SK-N-SH (cell line): ENCODE measurements around the gene XG. TPM values are rescaled to one million over a fixed set of nuclear protein-coding genes. Genes with fewer than 3 reads are reported as not detected.
"Not testable (repeated sequence)": the region's sequence is repeated elsewhere in the genome, so short reads cannot be mapped to it uniquely, and the experiment has no call there.

Source experiments
- CTCF ChIA-PET: fragments of 300-600, 350-600 bp; formaldehyde crosslinking; extraction: SDS; loops from one replicate; lab custom pipeline; 2021; lab: Yijun Ruan, JAX
- POLR2A ChIA-PET: fragments of 350-600 bp; sonication (Branson Sonifier 250); formaldehyde crosslinking; extraction: SDS; loops from one replicate; lab custom pipeline; 2020; ENCODE audit warnings: antibody characterized with exemption, inconsistent platforms; lab: Yijun Ruan, JAX
- DNase-seq: peaks from one replicate; pipeline ENCODE4 v3.0.0; 2012
- H2AFZ ChIP-seq: fragments of 200-600 bp; sonication (generic); 2 replicates; pipeline ENCODE4 v1.8.1; 2016; ENCODE audit warnings: antibody characterized with exemption, mild to moderate bottlenecking, low read depth
- H3F3A ChIP-seq: fragments of 200-600 bp; sonication (generic); replicated peaks from 2 replicates; pipeline ENCODE3; 2016; ENCODE audit warnings: antibody characterized with exemption, mild to moderate bottlenecking; ENCODE audit not compliant: insufficient read depth
- H3K27ac ChIP-seq, 2 experiments: fragments of 200-500 bp in 1 of 2; fragments of 200-600 bp in 1 of 2; sonication (Bioruptor generic) in 1 of 2; sonication (generic), shearing (Covaris generic) in 1 of 2; 2 replicates each; pipeline versions ENCODE4 v1.5.1 to v1.6.1; 2014 to 2016; ENCODE audit warnings: low read depth in 2 of 2, inconsistent platforms in 1 of 2, low read length in 1 of 2, mild to moderate bottlenecking in 1 of 2, mixed read lengths in 1 of 2
- H3K27me3 ChIP-seq: fragments of 200-600 bp; sonication (generic), shearing (Covaris generic); 2 replicates; pipeline ENCODE4 v1.6.1; 2016; ENCODE audit warnings: mixed run types; ENCODE audit not compliant: insufficient read depth
- H3K36me3 ChIP-seq, 2 experiments: fragments of 200-500 bp in 1 of 2; fragments of 200-600 bp in 1 of 2; sonication (Bioruptor generic) in 1 of 2; sonication (generic) in 1 of 2; replicated peaks in 1 of 2; 2 replicates each; pipeline versions ENCODE3 to v1.5.1; 2014 to 2016; ENCODE audit warnings: low read length in 1 of 2, mild to moderate bottlenecking in 1 of 2; ENCODE audit not compliant: insufficient read depth in 2 of 2, control insufficient read depth in 1 of 2
- H3K4me1 ChIP-seq, 2 experiments: fragments of 200-500 bp in 1 of 2; fragments of 200-600 bp in 1 of 2; sonication (Bioruptor generic) in 1 of 2; sonication (generic), shearing (Covaris generic) in 1 of 2; 2 replicates each; pipeline versions ENCODE4 v1.5.1 to v1.6.1; 2014 to 2016; ENCODE audit warnings: low read depth in 1 of 2, low read length in 1 of 2, mixed run types in 1 of 2; ENCODE audit not compliant: insufficient read depth in 2 of 2, control insufficient read depth in 1 of 2
- H3K4me2 ChIP-seq: fragments of 200-600 bp; sonication (generic), shearing (Covaris generic); 2 replicates; pipeline ENCODE4 v1.6.1; 2017; ENCODE audit warnings: mixed run types
- H3K4me3 ChIP-seq, 2 experiments: fragments of 200-500 bp in 1 of 2; fragments of 200-600 bp in 1 of 2; sonication (Bioruptor generic) in 1 of 2; sonication (generic), shearing (Covaris generic) in 1 of 2; 2 replicates each; pipeline versions ENCODE4 v1.5.1 to v1.8.1; 2014 to 2016; ENCODE audit warnings: low read depth in 2 of 2, inconsistent platforms in 1 of 2, low read length in 1 of 2, mild to moderate bottlenecking in 1 of 2, mixed read lengths in 1 of 2, moderate library complexity in 1 of 2
- H3K79me2 ChIP-seq: fragments of 200-600 bp; sonication (generic); 2 replicates; pipeline ENCODE4 v1.8.1; 2017; ENCODE audit warnings: mild to moderate bottlenecking; ENCODE audit not compliant: insufficient read depth
- H3K9ac ChIP-seq: fragments of 200-600 bp; sonication (generic); 2 replicates; pipeline ENCODE4 v1.6.1; 2017; ENCODE audit warnings: mixed run types
- H3K9me2 ChIP-seq: fragments of 200-600 bp; sonication (generic); 2 replicates; pipeline ENCODE4 v1.6.1; 2017; ENCODE audit warnings: mixed run types
- H3K9me3 ChIP-seq: fragments of 200-600 bp; sonication (generic); 2 replicates; pipeline ENCODE4 v1.6.1; 2017; ENCODE audit warnings: mixed run types, mild to moderate bottlenecking, moderate library complexity
- H4K20me1 ChIP-seq: fragments of 200-600 bp; sonication (generic); 2 replicates; pipeline ENCODE4 v1.6.1; 2017; ENCODE audit warnings: mild to moderate bottlenecking, mixed run types; ENCODE audit not compliant: insufficient read depth
- ELF1 ChIP-seq: IDR thresholded peaks from 2 replicates; pipeline ENCODE4 v1.4.0; 2012
- EP300 ChIP-seq, 2 experiments: IDR thresholded peaks; 2 replicates each; pipeline versions ENCODE4 v1.4.0 to v1.6.1; 2012; ENCODE audit warnings: borderline replicate concordance in 1 of 2, low read depth in 1 of 2, low read length in 1 of 2
- MAX ChIP-seq: IDR thresholded peaks from 2 replicates; pipeline ENCODE4 v1.4.0; 2012; ENCODE audit warnings: low read depth
- NFIC ChIP-seq: IDR thresholded peaks from 2 replicates; pipeline ENCODE4 v1.4.0; 2012; ENCODE audit warnings: borderline replicate concordance
- POLR2AphosphoS5 ChIP-seq: IDR thresholded peaks from 2 replicates; pipeline ENCODE4 v1.6.1; 2012; ENCODE audit warnings: low read depth, low read length
- RAD21 ChIP-seq: IDR thresholded peaks from 2 replicates; pipeline ENCODE4 v1.6.1; 2012; ENCODE audit warnings: mild to moderate bottlenecking, low read length
- RCOR1 ChIP-seq: fragments of 150-350 bp; IDR thresholded peaks from 2 replicates; pipeline ENCODE4 v1.6.1; 2017; ENCODE audit warnings: antibody characterized with exemption, low read length
- RXRA ChIP-seq: IDR thresholded peaks from 2 replicates; pipeline ENCODE4 v1.4.0; 2012; ENCODE audit warnings: low read depth, mild to moderate bottlenecking, borderline replicate concordance
- TAF1 ChIP-seq: IDR thresholded peaks from 2 replicates; pipeline ENCODE4 v1.6.1; 2012; ENCODE audit warnings: low read depth, mild to moderate bottlenecking, low read length, moderate library complexity, borderline replicate concordance
- TCF12 ChIP-seq: IDR thresholded peaks from 2 replicates; pipeline ENCODE4 v1.4.0; 2012
- USF2 ChIP-seq: fragments of 150-350 bp; IDR thresholded peaks from 2 replicates; pipeline ENCODE4 v1.6.1; 2017; ENCODE audit warnings: antibody characterized with exemption, low read length, low read depth, borderline replicate concordance
- YY1 ChIP-seq: IDR thresholded peaks from 2 replicates; pipeline ENCODE4 v1.4.0; 2012; ENCODE audit warnings: low read depth, mild to moderate bottlenecking
- ZBTB33 ChIP-seq: IDR thresholded peaks from 2 replicates; pipeline ENCODE4 v1.4.0; 2012; ENCODE audit warnings: low read depth, borderline replicate concordance
- whole genome bisulfite sequencing: methylation state at CpG from one replicate; pipeline ENCODE4 v1.1.6; 2017; ENCODE audit warnings: low lambda C conversion rate; 5-methylcytosine and 5-hydroxymethylcytosine counted together
- polyA plus RNA-seq, 3 experiments: library from polyadenylated mRNA; depleted of rRNA; stranded (reverse); fragments of >200 nt; gene quantifications; 2 replicates each; pipeline ENCODE4 v1.2.3, GENCODE V29; 2012

The XG gene
- polyA plus RNA-seq, 1 of the 3 experiments (the other 2 are of a cell fraction), result 0.76 TPM

- H3K27me3 ChIP-seq, result peaks cover 14% of the 10 kb centered on the region
- DNase-seq, result no peak
- no peaks in the 10 kb centered on the region for H3F3A ChIP-seq
- no peak for TF ChIP-seq TCF12
- TF ChIP-seq, all 33 proteins: peak for 0
- no peak overlapping the region for H3K9ac ChIP-seq
- no peaks in the 10 kb centered on the region for H3K9me3 ChIP-seq
- H3K9me2 ChIP-seq, result no peaks in the 10 kb centered on the region
- H3K4me2 ChIP-seq, result no peak overlapping the region
- no peak overlapping the region for H3K4me3 ChIP-seq
- H3K36me3 ChIP-seq, result peaks cover 0 to 35% of the 10 kb centered on the region in 2 experiments
- H4K20me1 ChIP-seq, result 0 out of 2 replicates have a peak, but pooled peaks cover 2% of the 10 kb centered on the region
- 51% methylated on average over 10 of the region's 10 CpGs for WGBS
- H3K27ac ChIP-seq, result no peak overlapping the region
- CTCF ChIA-PET, result no interaction called here
- H3K4me1 ChIP-seq, result no peaks in the 10 kb centered on the region
- H2AFZ ChIP-seq, result no peak overlapping the region
- POLR2A ChIA-PET, result no interaction called here
- H3K79me2 ChIP-seq, result peaks cover 2% of the 10 kb centered on the region
Measured at GRCh38 chrX:2719774-2720447, 31.9 kb upstream of the XG start.

- Histone ChIP-seq H2AFZ (no peak overlapping the region), H3K4me1 (no peaks in the 10 kb centered on the region), H3K79me2 (no peaks in the 10 kb centered on the region), H4K20me1 (no peaks in the 10 kb centered on the region), H3K4me2 (no peak overlapping the region), H3K27me3 (peaks cover 34% of the 10 kb centered on the region; the same call in 1 of the 2 replicates), H3K27ac (no peak overlapping the region), H3K9ac (no peak overlapping the region), H3K36me3 (peaks cover 0 to 32% of the 10 kb centered on the region in 2 experiments), H3K4me3 (no peak overlapping the region), H3F3A (no peaks in the 10 kb centered on the region), H3K9me2 (no peaks in the 10 kb centered on the region), H3K9me3 (no peaks in the 10 kb centered on the region)
- DNase-seq, result no peak
- TF ChIP-seq YY1 (no peak), TAF1 (no peak), RAD21 (no peak), NFIC (no peak)
- CTCF ChIA-PET, result no interaction called here
- WGBS, result 69% methylated on average over 17 of the region's 20 CpGs
- POLR2A ChIA-PET, result no interaction called here
Measured at GRCh38 chrX:2723286-2723879, 28.5 kb upstream of the XG start.

- H3K79me2 ChIP-seq, H3K9ac ChIP-seq, H3K4me2 ChIP-seq, CTCF ChIA-PET, DNase-seq, H3K9me3 ChIP-seq, H3K27ac ChIP-seq, H3K9me2 ChIP-seq, H3F3A ChIP-seq, H2AFZ ChIP-seq, H3K4me1 ChIP-seq, POLR2A ChIA-PET, H3K4me3 ChIP-seq, H4K20me1 ChIP-seq: not testable (repeated sequence)
- Histone ChIP-seq H3K27me3 (peaks cover 34% of the 10 kb centered on the region; the same call in 1 of the 2 replicates), H3K36me3 (peaks cover 0 to 18% of the 10 kb centered on the region in 2 experiments)
- WGBS, result 54% methylated on average over 11 of the region's 11 CpGs
Measured at GRCh38 chrX:2727264-2727663, 24.6 kb upstream of the XG start.

GRCh38 chrX:2732076-2732475 lies 19.8 kb upstream of the XG start:
- Histone ChIP-seq H3K9me3 (no peaks in the 10 kb centered on the region), H3K9ac (no peak overlapping the region), H3K4me3 (no peak overlapping the region), H2AFZ (no peak overlapping the region), H3K79me2 (no peaks in the 10 kb centered on the region), H3K4me2 (no peak overlapping the region), H3K36me3 (peaks cover 0 to 7% of the 10 kb centered on the region in 2 experiments), H3F3A (no peaks in the 10 kb centered on the region), H3K9me2 (no peaks in the 10 kb centered on the region), H3K4me1 (no peaks in the 10 kb centered on the region), H3K27ac (no peak overlapping the region), H3K27me3 (peaks cover 9% of the 10 kb centered on the region; the same call in 1 of the 2 replicates), H4K20me1 (no peaks in the 10 kb centered on the region)
- DNase-seq, result no peak
- 55% methylated on average over 9 of the region's 9 CpGs for WGBS
- CTCF ChIA-PET, result no interaction called here
- POLR2A ChIA-PET, result no interaction called here
- no peak for TF ChIP-seq RCOR1
- TF ChIP-seq RXRA, result no peak
- no peak for TF ChIP-seq ELF1
- TF ChIP-seq MAX, result no peak
- no peak for TF ChIP-seq ZBTB33
- TF ChIP-seq EP300 (IDR thresholded peaks at IDR 0.05; ENCODE audit: borderline replicate concordance in 1 of 2, low read depth in 1 of 2, low read length in 1 of 2), result no peak
- TF ChIP-seq TCF12, result no peak
- no peak for TF ChIP-seq USF2
- TF ChIP-seq POLR2AphosphoS5, result no peak
